ENCODE results near the gene CAMSAP1.

CAMSAP1 gene

GRCh38 chr9:135775911-135776310, 131.4 kb downstream of the CAMSAP1 start:
- Histone ChIP-seq H3K14ac (ENCODE audit: low read length) (no peak overlapping the region), H2AFZ (ENCODE audit: low read length) (no peak overlapping the region), H2AK5ac (ENCODE audit: low read depth, low read length) (no peak overlapping the region), H3K4me2 (ENCODE audit: insufficient read depth, low read length, poor library complexity, severe bottlenecking) (no peak overlapping the region), H2BK5ac (ENCODE audit: low read length) (no peak overlapping the region), H3K27ac (replicated peaks; ENCODE audit: low read length) (no peak overlapping the region), H3K79me1 (ENCODE audit: low read depth, low read length) (peaks cover 6% of the 10 kb centered on the region), H3K27me3 (ENCODE audit: control insufficient read depth in 3 of 3, insufficient read depth in 3 of 3, low read depth in 1 of 3, low read length in 3 of 3) (peaks cover 0 to 9% (median 0%) of the 10 kb centered on the region in 3 experiments), H3K36me3 (replicated peaks in 1 of 2; ENCODE audit: control insufficient read depth in 2 of 2, insufficient read depth in 2 of 2, low read length in 2 of 2) (no peaks in the 10 kb centered on the region), H3K9me3 (replicated peaks in 1 of 2; ENCODE audit: control insufficient read depth in 2 of 2, insufficient read depth in 1 of 2, low read depth in 1 of 2, low read length in 2 of 2) (peaks cover 0 to 4% of the 10 kb centered on the region in 2 donors), H3K4me1 (ENCODE audit: control insufficient read depth in 2 of 2, insufficient read depth in 1 of 2, low read depth in 1 of 2, low read length in 2 of 2) (peaks cover 0 to 16% of the 10 kb centered on the region in 2 donors), H3K18ac (ENCODE audit: low read length) (peak overlapping the region; percentile 57), H3K4me3 (ENCODE audit: low read length in 2 of 2) (no peak overlapping the region), H3K4ac (ENCODE audit: low read length) (no peak overlapping the region), H2BK120ac (ENCODE audit: low read depth, low read length) (no peak overlapping the region), H2BK15ac (ENCODE audit: low read length) (no peak overlapping the region), H3K9ac (ENCODE audit: low read depth, low read length, poor library complexity) (no peak overlapping the region), H2BK12ac (ENCODE audit: low read length) (no peak overlapping the region), H4K91ac (ENCODE audit: low read depth, low read length, poor library complexity) (peak overlapping the region; percentile 72), H3K23ac (ENCODE audit: low read depth, low read length, poor library complexity) (no peak overlapping the region), H4K8ac (ENCODE audit: low read depth, low read length) (no peak overlapping the region)
- WGBS, 2 donors (ENCODE audit: extremely low coverage in 2 of 2, insufficient read length in 2 of 2, insufficient replicate concordance in 1 of 2): no CpG with 5 or more reads among the region's 7 CpGs
- DNase-seq (ENCODE audit: low spot score): no peak

DNA sequence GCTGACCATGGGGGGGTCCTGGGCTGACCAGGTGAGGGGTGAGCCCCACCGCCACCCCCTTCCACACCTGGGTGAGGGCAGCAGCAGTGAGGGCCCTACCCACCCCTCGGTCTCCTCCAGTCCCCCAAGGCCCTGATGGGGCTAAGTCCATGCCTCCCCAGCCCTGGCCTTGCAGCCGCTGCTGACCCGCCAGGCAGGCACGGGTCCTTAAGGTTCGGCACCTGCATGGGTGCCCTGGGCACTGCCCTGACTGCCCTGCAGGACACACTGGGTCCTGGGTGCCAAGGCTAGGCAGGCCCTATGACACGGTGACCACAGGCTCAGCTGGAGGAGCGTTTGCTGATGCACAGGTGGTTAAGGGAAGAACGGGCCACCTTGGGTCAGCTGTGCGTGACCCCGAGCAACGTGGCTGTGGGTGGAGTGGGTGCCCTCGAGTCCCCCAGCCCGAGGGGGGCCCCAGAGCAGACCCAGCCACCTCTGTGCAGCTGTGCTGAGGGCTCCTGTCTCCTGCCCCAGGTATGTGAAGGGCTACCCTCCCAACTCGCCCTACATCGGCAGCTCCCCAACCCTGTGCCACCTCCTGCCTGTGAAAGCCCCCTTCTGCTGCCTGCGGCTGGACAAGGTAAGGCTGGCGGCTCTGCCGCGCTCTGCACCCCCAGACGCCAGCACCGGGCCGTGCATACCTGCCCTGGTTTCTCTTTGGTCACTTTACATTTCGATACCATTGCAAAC, 132.4 kb downstream of the CAMSAP1 start:
- H4K8ac ChIP-seq (ENCODE audit: low read depth, low read length): no peak overlapping the region
- H3K14ac ChIP-seq (ENCODE audit: low read length): no peak overlapping the region
- peak overlapping the region; percentile 70 for H2AK5ac ChIP-seq (ENCODE audit: low read depth, low read length)
- no peak overlapping the region for H2BK15ac ChIP-seq (ENCODE audit: low read length)
- H2BK12ac ChIP-seq (ENCODE audit: low read length): peak overlapping the region; percentile 41
- H2BK5ac ChIP-seq (ENCODE audit: low read length): peak overlapping the region; percentile 53
- peak overlapping the region; percentile 4 for H3K23ac ChIP-seq (ENCODE audit: low read depth, low read length, poor library complexity)
- peak overlapping the region in 1 of 2 donors; percentile 12 for H3K4me3 ChIP-seq (ENCODE audit: low read length in 2 of 2)
- no peak overlapping the region for H3K27ac ChIP-seq (replicated peaks; ENCODE audit: low read length)
- H3K36me3 ChIP-seq (replicated peaks in 1 of 2; ENCODE audit: control insufficient read depth in 2 of 2, insufficient read depth in 2 of 2, low read length in 2 of 2): no peaks in the 10 kb centered on the region
- H3K79me1 ChIP-seq (ENCODE audit: low read depth, low read length): peaks cover 6% of the 10 kb centered on the region
- no peak for DNase-seq (ENCODE audit: low spot score)
- no peak overlapping the region for H3K4ac ChIP-seq (ENCODE audit: low read length)
- H4K91ac ChIP-seq (ENCODE audit: low read depth, low read length, poor library complexity): no peak overlapping the region
- peaks cover 0 to 6% (median 0%) of the 10 kb centered on the region in 3 experiments for H3K27me3 ChIP-seq (ENCODE audit: control insufficient read depth in 3 of 3, insufficient read depth in 3 of 3, low read depth in 1 of 3, low read length in 3 of 3)
- peaks cover 0 to 16% of the 10 kb centered on the region in 2 donors for H3K4me1 ChIP-seq (ENCODE audit: control insufficient read depth in 2 of 2, insufficient read depth in 1 of 2, low read depth in 1 of 2, low read length in 2 of 2)
- no peak overlapping the region for H2AFZ ChIP-seq (ENCODE audit: low read length)
- peak overlapping the region; percentile 70 for H3K9ac ChIP-seq (ENCODE audit: low read depth, low read length, poor library complexity)
- peak overlapping the region; percentile 53 for H3K18ac ChIP-seq (ENCODE audit: low read length)
- H3K4me2 ChIP-seq (ENCODE audit: insufficient read depth, low read length, poor library complexity, severe bottlenecking): no peak overlapping the region
- H3K9me3 ChIP-seq (replicated peaks in 1 of 2; ENCODE audit: control insufficient read depth in 2 of 2, insufficient read depth in 1 of 2, low read depth in 1 of 2, low read length in 2 of 2): peaks cover 0 to 4% of the 10 kb centered on the region in 2 donors
- no peak overlapping the region for H2BK120ac ChIP-seq (ENCODE audit: low read depth, low read length)
- no CpG with 5 or more reads among the region's 24 CpGs for WGBS, 2 donors (ENCODE audit: extremely low coverage in 2 of 2, insufficient read length in 2 of 2, insufficient replicate concordance in 1 of 2)

- Histone ChIP-seq H4K8ac (ENCODE audit: low read depth, low read length) (no peak overlapping the region), H3K36me3 (replicated peaks in 1 of 2; ENCODE audit: control insufficient read depth in 2 of 2, insufficient read depth in 2 of 2, low read length in 2 of 2) (no peaks in the 10 kb centered on the region), H3K4me3 (ENCODE audit: low read length in 2 of 2) (peak overlapping the region in 1 of 2 donors; percentile 68), H3K9ac (ENCODE audit: low read depth, low read length, poor library complexity) (peak overlapping the region; percentile 68), H3K79me1 (ENCODE audit: low read depth, low read length) (peaks cover 5% of the 10 kb centered on the region), H3K14ac (ENCODE audit: low read length) (peak overlapping the region; percentile 97), H3K4me1 (ENCODE audit: control insufficient read depth in 2 of 2, insufficient read depth in 1 of 2, low read depth in 1 of 2, low read length in 2 of 2) (peaks cover 0 to 16% of the 10 kb centered on the region in 2 donors), H2BK5ac (ENCODE audit: low read length) (no peak overlapping the region), H3K23ac (ENCODE audit: low read depth, low read length, poor library complexity) (peak overlapping the region; percentile 4), H2BK120ac (ENCODE audit: low read depth, low read length) (no peak overlapping the region), H3K18ac (ENCODE audit: low read length) (no peak overlapping the region), H3K9me3 (replicated peaks in 1 of 2; ENCODE audit: control insufficient read depth in 2 of 2, insufficient read depth in 1 of 2, low read depth in 1 of 2, low read length in 2 of 2) (peaks cover 0 to 4% of the 10 kb centered on the region in 2 donors), H3K27ac (replicated peaks; ENCODE audit: low read length) (no peak overlapping the region), H2BK12ac (ENCODE audit: low read length) (peak overlapping the region; percentile 30), H2AFZ (ENCODE audit: low read length) (no peak overlapping the region), H2BK15ac (ENCODE audit: low read length) (no peak overlapping the region), H3K27me3 (ENCODE audit: control insufficient read depth in 3 of 3, insufficient read depth in 3 of 3, low read depth in 1 of 3, low read length in 3 of 3) (peaks cover 0 to 3% (median 0%) of the 10 kb centered on the region in 3 experiments), H3K4me2 (ENCODE audit: insufficient read depth, low read length, poor library complexity, severe bottlenecking) (no peak overlapping the region), H3K4ac (ENCODE audit: low read length) (peak overlapping the region; percentile 39), H2AK5ac (ENCODE audit: low read depth, low read length) (peak overlapping the region; percentile 70), H4K91ac (ENCODE audit: low read depth, low read length, poor library complexity) (no peak overlapping the region)
- 100% methylated on average over 2 of the region's 15 CpGs; no CpG with 5 or more reads in 1 of the 2 donors for WGBS, 2 donors (ENCODE audit: extremely low coverage in 2 of 2, insufficient read length in 2 of 2, insufficient replicate concordance in 1 of 2)
- no peak for DNase-seq (ENCODE audit: low spot score)
These were observed 133.1 kb downstream of the CAMSAP1 start for GRCh38 chr9:135774239-135774747.

- WGBS, 2 donors (ENCODE audit: extremely low coverage in 2 of 2, insufficient read length in 2 of 2, insufficient replicate concordance in 1 of 2): no CpG with 5 or more reads among the region's 11 CpGs
- Histone ChIP-seq H3K27me3 (ENCODE audit: control insufficient read depth in 3 of 3, insufficient read depth in 3 of 3, low read depth in 1 of 3, low read length in 3 of 3) (peaks cover 0 to 3% (median 0%) of the 10 kb centered on the region in 3 experiments), H3K4ac (ENCODE audit: low read length) (peak overlapping the region; percentile 89), H3K9ac (ENCODE audit: low read depth, low read length, poor library complexity) (peak overlapping the region; percentile 77), H3K36me3 (replicated peaks in 1 of 2; ENCODE audit: control insufficient read depth in 2 of 2, insufficient read depth in 2 of 2, low read length in 2 of 2) (no peaks in the 10 kb centered on the region), H2BK5ac (ENCODE audit: low read length) (no peak overlapping the region), H3K23ac (ENCODE audit: low read depth, low read length, poor library complexity) (peak overlapping the region; percentile 73), H2BK120ac (ENCODE audit: low read depth, low read length) (no peak overlapping the region), H4K91ac (ENCODE audit: low read depth, low read length, poor library complexity) (peak overlapping the region; percentile 72), H2AK5ac (ENCODE audit: low read depth, low read length) (peak overlapping the region; percentile 96), H4K8ac (ENCODE audit: low read depth, low read length) (peak overlapping the region; percentile 52), H3K27ac (replicated peaks; ENCODE audit: low read length) (no peak overlapping the region), H3K79me1 (ENCODE audit: low read depth, low read length) (peaks cover 7% of the 10 kb centered on the region), H3K14ac (ENCODE audit: low read length) (peak overlapping the region; percentile 99), H3K4me1 (ENCODE audit: control insufficient read depth in 2 of 2, insufficient read depth in 1 of 2, low read depth in 1 of 2, low read length in 2 of 2) (peaks cover 0 to 16% of the 10 kb centered on the region in 2 donors), H3K4me2 (ENCODE audit: insufficient read depth, low read length, poor library complexity, severe bottlenecking) (no peak overlapping the region), H3K4me3 (ENCODE audit: low read length in 2 of 2) (peak overlapping the region in 1 of 2 donors; percentile 68), H2AFZ (ENCODE audit: low read length) (no peak overlapping the region), H2BK15ac (ENCODE audit: low read length) (peak overlapping the region; percentile 91), H3K18ac (ENCODE audit: low read length) (peak overlapping the region; percentile 85), H2BK12ac (ENCODE audit: low read length) (peak overlapping the region; percentile 30), H3K9me3 (replicated peaks in 1 of 2; ENCODE audit: control insufficient read depth in 2 of 2, insufficient read depth in 1 of 2, low read depth in 1 of 2, low read length in 2 of 2) (peaks cover 0 to 4% of the 10 kb centered on the region in 2 donors)
- DNase-seq (ENCODE audit: low spot score): no peak
These were observed 133.7 kb downstream of the CAMSAP1 start for GRCh38 chr9:135773530-135774238.
